ENCODE data around the gene CYP1B1.
"Not testable (repeated sequence)": the region's sequence is repeated elsewhere in the genome, so short reads cannot be mapped to it uniquely, and the experiment has no call there.

Gene CYP1B1

DNA sequence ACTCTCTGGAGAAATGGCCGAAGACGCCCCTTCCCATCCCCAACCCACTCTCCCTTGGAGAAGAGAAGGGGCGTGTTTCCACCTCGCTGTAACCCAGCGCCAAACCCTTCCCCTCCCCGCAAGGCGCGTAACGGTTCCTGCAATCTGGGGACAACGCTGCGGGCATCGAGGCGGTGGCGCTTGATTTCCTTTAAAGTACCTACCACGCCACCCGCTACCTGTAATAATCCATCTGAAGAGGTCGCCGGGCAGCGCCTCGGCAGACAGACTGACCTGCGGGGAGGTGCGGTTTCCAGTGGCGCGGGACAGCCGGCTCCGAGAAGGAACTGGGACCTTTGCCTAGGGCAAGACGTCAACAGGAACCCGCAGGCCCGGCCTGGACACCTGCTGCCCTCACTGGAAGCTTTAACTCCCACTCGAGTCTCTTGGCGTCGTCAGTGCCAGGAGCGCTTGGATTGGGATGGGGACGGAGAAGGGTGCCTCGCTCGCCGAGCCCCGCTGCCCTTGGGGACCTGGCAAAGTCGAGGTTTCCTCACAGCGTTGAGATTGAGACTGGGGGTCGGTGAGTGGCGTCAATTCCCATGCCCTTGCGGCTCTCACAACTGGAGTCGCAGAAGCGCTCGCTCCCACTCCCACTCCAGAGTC, at the start of gene CYP1B1:
Gene CYP1B1 (minus strand): TSS at position 645 of the 645 bp plus-strand sequence. CDS start 763 bp downstream, outside the sequence.
- peak within 1 kb of the TSS; percentile 84 for H3K27ac Mint-ChIP-seq
- H3K36me3 Mint-ChIP-seq (ENCODE audit: low read depth): peaks cover 3% of the 10 kb centered on the region
- no peaks in the 10 kb centered on the region for H3K9me3 Mint-ChIP-seq
- H3K27me3 Mint-ChIP-seq: peaks cover 67% of the 10 kb centered on the region
- H3K4me1 Mint-ChIP-seq (ENCODE audit: low read depth): peaks cover 31% of the 10 kb centered on the region
- peak within 1 kb of the TSS; percentile 80 for H3K4me3 Mint-ChIP-seq

DNA sequence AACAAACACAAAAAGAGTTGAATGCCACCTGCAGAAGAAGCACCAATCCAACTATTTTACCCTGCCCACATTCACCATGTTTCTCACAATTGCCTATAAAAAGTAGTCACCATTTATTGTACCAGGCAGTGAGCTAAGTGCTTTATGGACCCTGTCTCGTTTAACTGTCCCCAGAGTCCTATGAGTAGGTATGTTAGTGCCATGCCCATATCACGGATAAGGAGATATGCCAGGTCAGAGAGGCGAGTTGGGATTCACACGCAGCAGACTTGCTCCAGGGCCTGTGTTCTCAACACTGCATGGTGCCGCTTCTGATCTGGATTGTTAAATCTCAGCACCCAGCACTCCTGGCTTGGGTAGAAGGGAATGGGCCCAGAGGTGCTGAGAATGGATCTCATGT, 49.1 kb upstream of the CYP1B1 start:
- Mint-ChIP-seq H3K4me1 (ENCODE audit: low read depth) (no peaks in the 10 kb centered on the region), H3K27me3 (peaks cover 5% of the 10 kb centered on the region), H3K9me3 (peaks cover 11% of the 10 kb centered on the region), H3K27ac (no peak overlapping the region), H3K4me3 (no peak overlapping the region), H3K36me3 (ENCODE audit: low read depth) (no peaks in the 10 kb centered on the region)

DNA sequence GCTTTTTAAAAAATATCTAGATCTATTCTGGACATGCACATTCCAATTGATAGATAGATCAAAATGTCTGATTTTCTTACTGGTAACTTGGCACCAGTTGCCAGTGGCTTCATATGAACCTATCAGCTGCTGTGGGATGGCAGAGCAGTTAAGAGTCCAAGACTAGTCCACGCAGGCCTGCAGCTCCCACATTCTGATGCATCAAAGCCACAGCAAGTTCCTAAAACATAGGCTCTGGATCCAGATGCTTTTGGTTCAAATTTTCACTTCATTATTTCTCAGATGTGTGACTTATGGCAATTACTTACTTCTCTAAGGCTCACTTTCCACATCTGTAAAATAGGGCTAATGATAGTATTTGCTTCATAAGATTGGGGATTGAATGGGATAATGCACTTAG, 48.0 kb upstream of the CYP1B1 start:
- Mint-ChIP-seq H3K27ac (no peak overlapping the region), H3K4me3 (no peak overlapping the region), H3K36me3 (ENCODE audit: low read depth) (no peaks in the 10 kb centered on the region), H3K4me1 (ENCODE audit: low read depth) (no peaks in the 10 kb centered on the region), H3K27me3 (peaks cover 9% of the 10 kb centered on the region), H3K9me3 (peaks cover 11% of the 10 kb centered on the region)

DNA sequence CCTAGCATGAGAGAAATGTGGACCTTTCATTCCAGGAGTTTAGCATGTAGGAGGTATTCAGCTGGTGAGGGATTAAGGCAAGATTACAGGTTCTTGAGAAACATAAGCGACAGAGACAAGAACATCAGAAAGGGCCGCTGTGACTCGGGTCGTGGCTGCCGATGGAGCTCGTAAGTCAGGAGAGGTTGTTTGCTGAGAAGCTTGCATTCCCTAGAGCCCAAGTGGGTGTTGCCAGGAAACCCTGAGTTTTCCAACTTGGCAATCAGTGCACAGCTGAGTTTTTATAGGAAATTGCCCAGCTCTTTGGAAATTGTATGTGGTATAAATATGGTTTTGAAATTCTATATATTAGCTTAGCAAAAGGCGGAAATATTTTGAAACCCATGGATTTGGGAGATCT, 46.4 kb upstream of the CYP1B1 start:
- H3K9me3 Mint-ChIP-seq: peaks cover 8% of the 10 kb centered on the region
- H3K4me3 Mint-ChIP-seq: no peak overlapping the region
- H3K27ac Mint-ChIP-seq: no peak overlapping the region
- H3K4me1 Mint-ChIP-seq (ENCODE audit: low read depth): no peaks in the 10 kb centered on the region
- H3K36me3 Mint-ChIP-seq (ENCODE audit: low read depth): no peaks in the 10 kb centered on the region
- H3K27me3 Mint-ChIP-seq: peaks cover 9% of the 10 kb centered on the region

DNA sequence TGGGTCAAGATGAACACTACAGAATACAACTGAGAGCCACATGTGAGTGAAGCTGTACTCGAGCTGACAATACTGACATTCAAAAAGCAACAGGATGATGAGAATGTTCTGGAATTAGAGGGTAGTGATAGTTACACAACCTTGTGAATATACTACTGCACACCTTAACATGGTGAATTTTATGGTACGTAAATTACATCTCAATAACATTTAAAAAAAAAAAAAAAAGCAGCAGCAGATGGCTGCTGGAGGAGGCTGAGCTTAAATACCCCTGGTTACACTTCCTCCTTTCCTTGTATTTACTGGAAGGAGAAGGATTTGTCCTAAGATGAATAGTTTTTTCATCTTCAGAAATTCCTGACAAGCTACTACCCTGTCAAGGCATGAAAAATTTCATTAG, 45.5 kb upstream of the CYP1B1 start:
- H3K4me3 Mint-ChIP-seq: no peak overlapping the region
- H3K27ac Mint-ChIP-seq: no peak overlapping the region
- H3K27me3 Mint-ChIP-seq: peaks cover 9% of the 10 kb centered on the region
- H3K4me1 Mint-ChIP-seq (ENCODE audit: low read depth): no peaks in the 10 kb centered on the region
- peaks cover 1% of the 10 kb centered on the region for H3K9me3 Mint-ChIP-seq
- no peaks in the 10 kb centered on the region for H3K36me3 Mint-ChIP-seq (ENCODE audit: low read depth)

DNA sequence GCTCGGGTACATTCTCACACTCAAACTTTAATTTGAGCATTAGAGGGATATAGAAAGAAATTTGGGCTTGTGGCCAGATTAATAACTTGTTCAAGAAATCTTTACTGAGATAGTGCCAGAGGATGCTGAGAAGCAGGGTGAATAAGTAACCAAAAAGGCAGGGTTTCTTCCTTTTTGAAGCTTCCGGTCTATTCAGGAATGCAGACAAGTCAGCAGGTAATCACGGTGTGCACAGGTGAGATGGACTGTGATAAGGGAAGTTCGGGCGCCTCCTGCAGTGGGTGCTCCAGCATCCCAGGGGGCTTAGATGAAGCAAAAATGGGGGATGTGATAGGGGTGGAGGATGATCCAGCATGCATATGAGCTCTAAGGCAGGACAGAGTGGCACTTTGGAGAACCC, 44.9 kb upstream of the CYP1B1 start:
- H3K4me3 Mint-ChIP-seq: no peak overlapping the region
- no peak overlapping the region for H3K27ac Mint-ChIP-seq
- H3K27me3 Mint-ChIP-seq: peaks cover 9% of the 10 kb centered on the region
- H3K4me1 Mint-ChIP-seq (ENCODE audit: low read depth): no peaks in the 10 kb centered on the region
- no peaks in the 10 kb centered on the region for H3K36me3 Mint-ChIP-seq (ENCODE audit: low read depth)
- H3K9me3 Mint-ChIP-seq: no peaks in the 10 kb centered on the region

DNA sequence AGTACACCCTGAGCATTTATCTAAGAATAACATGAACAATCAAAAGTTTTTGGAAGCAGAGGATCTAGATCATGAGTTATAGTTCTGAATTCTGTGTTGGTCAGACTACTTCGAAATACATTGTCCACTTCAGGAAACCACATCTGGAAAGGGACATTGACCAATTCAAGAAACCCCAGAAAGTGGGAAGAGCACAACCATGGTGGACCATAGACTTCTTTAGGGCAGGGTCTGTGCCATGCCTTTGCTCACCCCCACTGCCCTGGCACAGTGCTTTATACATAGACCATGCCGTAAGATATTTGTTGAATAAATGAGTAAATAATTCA, 44.3 kb upstream of the CYP1B1 start:
- Mint-ChIP-seq H3K27me3 (peaks cover 13% of the 10 kb centered on the region), H3K4me1 (ENCODE audit: low read depth) (no peaks in the 10 kb centered on the region), H3K36me3 (ENCODE audit: low read depth) (no peaks in the 10 kb centered on the region), H3K27ac (no peak overlapping the region), H3K4me3 (no peak overlapping the region), H3K9me3 (no peaks in the 10 kb centered on the region)

DNA sequence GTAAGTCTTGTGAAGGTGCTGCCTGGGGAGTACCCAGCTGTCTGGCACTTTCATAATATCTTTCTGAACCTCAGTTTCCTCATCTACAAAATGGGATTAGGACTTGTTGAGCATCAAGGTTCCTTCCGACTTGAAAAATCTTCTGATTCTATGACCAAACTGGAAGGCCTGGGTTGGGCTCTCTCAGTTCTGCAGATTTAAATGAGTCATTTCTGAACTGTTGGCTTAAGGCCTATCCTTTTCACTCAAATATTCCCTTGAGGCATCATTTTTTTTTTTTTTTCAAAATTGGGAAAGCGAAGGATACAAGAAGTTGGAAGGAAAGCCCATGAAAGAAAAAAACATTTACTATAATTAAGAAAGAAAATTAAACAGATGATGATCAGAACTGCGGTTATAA, 40.8 kb upstream of the CYP1B1 start:
- H3K9me3 Mint-ChIP-seq: peaks cover under 1% of the 10 kb centered on the region
- no peaks in the 10 kb centered on the region for H3K36me3 Mint-ChIP-seq (ENCODE audit: low read depth)
- peaks cover 34% of the 10 kb centered on the region for H3K27me3 Mint-ChIP-seq
- no peak overlapping the region for H3K4me3 Mint-ChIP-seq
- H3K27ac Mint-ChIP-seq: no peak overlapping the region
- no peaks in the 10 kb centered on the region for H3K4me1 Mint-ChIP-seq (ENCODE audit: low read depth)

DNA sequence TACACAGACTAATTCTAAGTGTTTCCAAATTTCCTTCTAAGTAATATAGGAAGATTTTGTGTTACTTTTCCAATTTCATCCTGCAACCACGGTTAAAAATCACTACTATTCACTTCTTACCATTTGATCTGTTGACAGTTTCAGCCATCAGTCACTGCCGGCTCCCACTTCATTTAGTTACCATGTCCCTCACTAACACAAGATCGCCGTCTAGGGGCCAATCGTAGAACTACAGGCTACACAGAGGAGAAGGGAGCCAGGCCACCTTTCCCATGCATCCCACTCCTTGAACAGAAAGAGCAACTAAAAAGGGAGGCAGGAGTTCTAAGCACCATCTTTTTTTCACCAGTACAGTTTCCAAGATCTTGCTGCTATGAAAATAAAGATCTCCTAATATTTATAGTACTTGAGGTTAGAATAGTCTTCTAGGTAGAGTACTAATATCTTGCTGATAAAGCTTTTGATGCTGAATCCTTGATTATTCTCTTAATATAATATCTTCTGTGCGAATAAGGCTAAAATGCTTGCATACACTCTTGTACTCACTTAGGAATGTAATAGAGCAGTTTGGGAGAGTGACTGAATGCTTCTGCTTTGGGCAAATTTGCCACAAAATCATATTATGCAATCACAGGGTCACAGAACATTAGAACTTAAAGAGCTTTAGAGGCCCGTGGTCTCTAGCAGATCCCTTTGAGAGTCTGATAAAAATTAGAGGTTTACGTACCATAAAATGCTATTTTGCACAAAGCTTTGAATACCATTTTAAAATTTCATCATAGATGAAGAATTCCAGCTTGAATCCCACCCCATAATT, 39.5 kb upstream of the CYP1B1 start:
- Mint-ChIP-seq H3K36me3 (ENCODE audit: low read depth) (no peaks in the 10 kb centered on the region), H3K27ac (no peak overlapping the region), H3K4me3 (no peak overlapping the region), H3K9me3 (peaks cover 13% of the 10 kb centered on the region), H3K4me1 (ENCODE audit: low read depth) (no peaks in the 10 kb centered on the region), H3K27me3 (peaks cover 42% of the 10 kb centered on the region)

DNA sequence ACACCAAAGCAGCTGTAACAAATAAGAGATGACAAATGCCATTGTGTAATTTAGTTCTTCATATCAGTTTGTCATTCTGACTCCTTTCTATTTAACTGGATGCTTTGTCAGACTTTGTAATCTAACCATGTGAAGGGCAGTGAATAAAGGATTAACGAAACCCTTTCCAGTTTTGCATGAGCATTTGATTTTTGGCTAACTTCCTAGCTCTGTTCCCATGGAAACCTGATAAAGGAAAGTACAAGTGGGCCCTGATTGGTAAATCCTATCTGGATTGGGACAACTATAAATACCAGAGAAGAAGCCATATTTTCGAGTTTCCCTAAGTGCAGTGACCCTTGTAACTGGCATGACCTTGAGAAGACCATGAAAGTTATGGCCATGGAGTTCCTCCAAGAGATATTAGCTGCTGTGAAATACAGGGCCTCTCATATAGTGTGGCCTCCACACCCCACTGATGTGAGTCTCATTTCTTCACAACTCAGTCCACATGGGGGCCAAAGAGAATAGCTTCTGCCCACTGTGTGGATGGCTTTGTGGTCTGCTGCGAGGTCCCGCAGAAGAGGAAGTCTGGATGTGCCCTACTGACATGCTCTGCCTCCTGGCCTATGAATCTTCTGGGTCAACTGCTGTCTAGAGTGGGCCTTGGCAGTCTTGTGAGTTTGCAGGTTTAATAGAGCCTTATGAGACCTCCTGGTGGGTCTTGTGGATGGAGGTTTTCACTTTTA, 38.2 kb upstream of the CYP1B1 start:
- no peak overlapping the region for H3K4me3 Mint-ChIP-seq
- H3K36me3 Mint-ChIP-seq (ENCODE audit: low read depth): no peaks in the 10 kb centered on the region
- H3K4me1 Mint-ChIP-seq (ENCODE audit: low read depth): no peaks in the 10 kb centered on the region
- peaks cover 44% of the 10 kb centered on the region for H3K27me3 Mint-ChIP-seq
- H3K9me3 Mint-ChIP-seq: peaks cover 13% of the 10 kb centered on the region
- H3K27ac Mint-ChIP-seq: no peak overlapping the region

DNA sequence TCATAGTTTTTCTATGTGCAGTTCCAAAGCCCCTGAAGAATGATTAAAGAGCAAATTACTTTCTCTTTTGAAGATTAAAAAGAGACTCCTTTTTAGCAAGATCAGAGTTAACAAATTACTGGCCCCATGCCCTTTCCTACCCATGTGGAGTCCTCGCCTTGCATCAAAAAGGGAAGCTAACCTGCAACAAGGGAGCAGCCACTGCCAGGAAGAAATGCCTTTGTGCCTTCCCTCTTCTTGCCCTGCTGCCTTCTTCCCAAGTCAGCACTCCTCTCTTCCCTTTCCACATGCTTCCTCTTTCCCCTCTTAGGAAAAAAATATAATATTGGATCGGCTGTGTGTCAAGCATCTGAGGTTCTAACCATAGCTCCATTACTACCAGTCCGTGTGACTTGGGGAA, 37.1 kb upstream of the CYP1B1 start:
- Mint-ChIP-seq H3K4me1 (ENCODE audit: low read depth) (no peaks in the 10 kb centered on the region), H3K36me3 (ENCODE audit: low read depth) (no peaks in the 10 kb centered on the region), H3K27me3 (peaks cover 47% of the 10 kb centered on the region), H3K4me3 (no peak overlapping the region), H3K27ac (no peak overlapping the region), H3K9me3 (peaks cover 13% of the 10 kb centered on the region)

DNA sequence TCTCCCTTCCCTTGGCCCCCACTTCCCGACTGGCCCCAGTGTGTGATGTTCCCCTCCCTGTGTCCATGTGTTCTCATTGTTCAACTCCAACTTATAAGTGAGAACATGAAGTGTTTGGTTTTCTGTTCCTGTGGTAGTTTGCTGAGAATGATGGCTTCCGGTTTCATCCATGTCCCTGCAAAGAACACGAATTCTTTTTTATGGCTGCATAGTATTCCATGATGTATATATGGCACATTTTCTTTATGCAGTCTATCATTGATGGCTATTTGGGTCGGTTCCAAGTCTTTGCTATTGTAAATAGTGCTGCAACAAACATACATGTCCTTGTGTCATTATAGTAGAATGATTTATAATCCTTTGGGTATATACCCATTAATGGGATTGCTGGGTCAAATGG, 35.4 kb upstream of the CYP1B1 start:
- H3K9me3 Mint-ChIP-seq: peaks cover 13% of the 10 kb centered on the region
- not testable (repeated sequence) for H3K27ac Mint-ChIP-seq; H3K36me3 Mint-ChIP-seq (ENCODE audit: low read depth); H3K4me3 Mint-ChIP-seq
- peaks cover 13% of the 10 kb centered on the region for H3K4me1 Mint-ChIP-seq (ENCODE audit: low read depth)
- H3K27me3 Mint-ChIP-seq: peaks cover 52% of the 10 kb centered on the region

DNA sequence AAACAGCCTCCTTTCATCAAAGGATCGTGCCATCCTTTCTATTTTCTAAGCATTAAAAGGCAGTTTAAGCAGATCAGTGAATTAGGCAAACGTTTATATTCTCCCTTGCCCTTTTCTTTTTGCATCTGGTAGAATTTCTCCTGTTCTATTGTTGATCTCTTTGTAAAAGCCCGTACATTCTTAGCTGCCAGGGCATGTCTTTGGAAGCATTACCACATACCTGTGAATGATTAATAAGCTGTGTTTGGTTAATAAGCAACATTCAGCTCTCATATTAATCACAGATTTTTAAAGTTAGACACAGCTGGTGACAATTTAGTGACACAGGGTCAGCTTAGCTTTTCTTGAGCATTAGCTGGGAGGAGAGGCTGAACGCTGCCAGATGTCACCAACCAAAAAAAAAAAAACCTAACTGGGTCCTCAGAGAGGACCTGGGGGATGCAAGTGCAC, 33.8 kb upstream of the CYP1B1 start:
- Mint-ChIP-seq H3K27ac (no peak overlapping the region), H3K27me3 (peaks cover 53% of the 10 kb centered on the region), H3K4me1 (ENCODE audit: low read depth) (peaks cover 21% of the 10 kb centered on the region), H3K36me3 (ENCODE audit: low read depth) (no peaks in the 10 kb centered on the region), H3K9me3 (peaks cover 13% of the 10 kb centered on the region), H3K4me3 (no peak overlapping the region)

DNA sequence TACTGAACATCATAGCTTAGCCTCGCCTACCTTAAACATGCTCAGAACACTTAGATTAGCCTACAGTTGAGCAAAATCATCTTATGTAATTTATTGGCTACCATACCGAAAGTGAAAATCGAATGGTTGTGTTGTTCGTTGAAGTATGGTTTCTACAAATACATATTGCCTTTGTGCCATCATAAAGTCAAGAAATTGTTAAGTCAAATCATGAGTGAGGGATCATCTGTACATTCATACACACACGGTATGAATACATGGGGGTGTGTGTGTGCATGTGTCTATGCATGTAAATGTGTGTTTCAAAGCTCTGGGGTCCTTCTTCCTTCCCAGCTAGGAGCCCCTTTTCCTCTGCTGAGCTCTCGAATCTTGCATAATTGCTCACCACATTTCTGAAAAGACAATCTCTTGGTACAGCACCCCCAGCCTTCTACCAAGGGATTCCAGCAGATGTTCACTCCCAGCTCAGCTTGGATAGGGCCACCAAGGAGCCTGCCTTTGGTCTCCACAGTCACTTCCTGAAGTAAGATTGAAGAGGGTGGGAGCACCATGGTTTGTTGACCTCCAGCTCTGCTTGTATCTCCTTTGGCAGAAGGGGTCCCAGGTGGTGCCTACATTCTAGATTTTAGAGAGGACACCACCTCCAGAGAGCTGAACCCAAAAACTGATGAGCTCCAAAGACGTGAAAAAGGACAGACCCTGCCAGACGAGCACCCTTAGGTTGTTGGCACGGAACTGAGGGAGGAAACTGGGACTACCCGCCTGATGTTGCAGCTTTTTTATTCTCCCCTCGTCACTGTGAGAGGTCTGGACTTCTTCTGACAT, 33.2 kb upstream of the CYP1B1 start:
- Mint-ChIP-seq H3K4me3 (no peak overlapping the region), H3K27ac (no peak overlapping the region), H3K27me3 (peaks cover 53% of the 10 kb centered on the region), H3K9me3 (peaks cover 13% of the 10 kb centered on the region), H3K4me1 (ENCODE audit: low read depth) (peaks cover 21% of the 10 kb centered on the region), H3K36me3 (ENCODE audit: low read depth) (no peaks in the 10 kb centered on the region)
